Body of pancreas (tissue), 4 donors: ENCODE data around the gene DLEC1. TPM values are rescaled to one million over a fixed set of nuclear protein-coding genes. Genes with fewer than 3 reads are reported as not detected.

ENCODE experiments used
- ATAC-seq: fragments of 150-250 bp; one replicate; pipeline ENCODE4 v1.9.1; 2016
- DNase-seq, 4 donors: peaks; one replicate each; pipeline ENCODE4 v3.0.0-alpha.2; 2019
- H3K27ac ChIP-seq, 4 donors: fragments of 200-600 bp; sonication (generic); 1 replicate in 3 of 4; 2 replicates in 1 of 4; pipeline versions ENCODE4 v1.5.1 to v1.6.1; 2016 to 2019; ENCODE audit warnings: mild to moderate bottlenecking in 1 of 4, mixed read lengths in 1 of 4, moderate library complexity in 1 of 4
- H3K27me3 ChIP-seq, 2 donors: fragments of 200-600 bp; sonication (generic); one replicate each; pipeline ENCODE4 v1.6.0; 2016; ENCODE audit warnings: mild to moderate bottlenecking in 1 of 2
- H3K36me3 ChIP-seq, 2 donors: fragments of 200-600 bp; sonication (generic); replicated peaks in 1 of 2; 2 replicates each; pipeline ENCODE4 v1.5.1; 2016; ENCODE audit warnings: low read depth in 2 of 2; ENCODE audit not compliant: insufficient read depth in 1 of 2
- H3K4me1 ChIP-seq: fragments of 200-600 bp; sonication (generic); one replicate; pipeline ENCODE4 v1.6.0; 2016
- H3K4me3 ChIP-seq, 2 donors: fragments of 200-600 bp; sonication (generic); 1 replicate in 1 of 2; 2 replicates in 1 of 2; pipeline ENCODE4 v1.5.1; 2016 to 2019
- H3K9me3 ChIP-seq, 3 donors: fragments of 200-600 bp; sonication (generic); 1 replicate in 2 of 3; 2 replicates in 1 of 3; pipeline ENCODE4 v1.5.1; 2016
- CTCF ChIP-seq, 7 experiments: fragments of 450-650 bp in 4 of 7; fragments of 200-600 bp in 3 of 7; sonication (generic) in 3 of 7; IDR thresholded peaks; one replicate each; pipeline ENCODE4 v1.5.1; 2016 to 2019; ENCODE audit warnings: antibody characterized with exemption in 7 of 7
- POLR2A ChIP-seq, 3 donors: fragments of 450-650 bp; IDR thresholded peaks; one replicate each; pipeline ENCODE4 v1.6.1; 2016; ENCODE audit warnings: antibody characterized with exemption in 3 of 3, mild to moderate bottlenecking in 2 of 3
- WGBS, 2 donors: methylation state at CpG; one replicate each; pipeline ENCODE4 v1.1.5; 2017; 5-methylcytosine and 5-hydroxymethylcytosine counted together
- intact Hi-C: fragments of 100-400 bp; cut with DNase I; formaldehyde crosslinking; loops from one replicate; pipeline ENCODE4 v1.15.1; 2023
- total RNA-seq, 2 donors: library from RNA; depleted of rRNA; stranded (reverse); fragments of >200 nt; gene quantifications; one replicate each; pipeline ENCODE4 v1.1.0, GENCODE V29; 2016

Gene DLEC1
- total RNA-seq, 2 donors from 2014 or later, result 0.78 to 1.3 TPM

- DNase-seq (peak in 1 of 4 donors; percentile 22), ATAC-seq (peak; percentile 38)
- intact Hi-C loops, result no loop called here
- Histone ChIP-seq H3K9me3 (no peaks in the 10 kb centered on the region), H3K27me3 (no peaks in the 10 kb centered on the region), H3K27ac (peak overlapping the region; percentile 87 to 97 (median 92)), H3K4me1 (peaks cover 57% of the 10 kb centered on the region), H3K36me3 (no peaks in the 10 kb centered on the region), H3K4me3 (peak overlapping the region; percentile 3 to 16)
- peak in 1 of 7 experiments; percentile 2 for TF ChIP-seq CTCF (IDR thresholded peaks at IDR 0.05)
- TF ChIP-seq POLR2A (IDR thresholded peaks at IDR 0.05), result no peak
- WGBS, 2 donors, result 11 to 12% methylated on average over 20 to 22 of the region's 22 CpGs
Measured at GRCh38 chr3:38137615-38138348, 98.8 kb downstream of the DLEC1 start.

- WGBS, 2 donors, result 2 to 14% methylated on average over 17 to 65 of the region's 65 CpGs
- H3K4me1 ChIP-seq, result peaks cover 49% of the 10 kb centered on the region
Measured at GRCh38 chr3:38138349-38139190, 99.6 kb downstream of the DLEC1 start, which contains the start of gene MYD88. Gene MYD88, plus strand, starts transcription at chr3:38138661. Its CDS starts 40 bp downstream, at chr3:38138701.

GRCh38 chr3:38139191-38139590 lies 100.2 kb downstream of the DLEC1 start:
- 5 to 9% methylated on average over 8 of the region's 8 CpGs for WGBS, 2 donors
- DNase-seq, result peak in 1 of 4 donors; percentile 9
- Histone ChIP-seq H3K4me1 (peaks cover 43% of the 10 kb centered on the region), H3K36me3 (no peaks in the 10 kb centered on the region), H3K4me3 (peak overlapping the region; percentile 46 to 75), H3K9me3 (no peaks in the 10 kb centered on the region), H3K27ac (peak overlapping the region in 3 of 4 donors; percentile 87 to 97 (median 92)), H3K27me3 (no peaks in the 10 kb centered on the region)
- TF ChIP-seq CTCF (IDR thresholded peaks at IDR 0.05) (no peak), POLR2A (IDR thresholded peaks at IDR 0.05) (no peak)
- intact Hi-C loops, result no loop called here
- no peak for ATAC-seq

More at GRCh38 chr3:38138349-38139190, 99.6 kb downstream of the DLEC1 start, which contains the start of gene MYD88:
- TF ChIP-seq CTCF (IDR thresholded peaks at IDR 0.05), result peak in 1 of 7 experiments; percentile 7
- peak; percentile 50 to 80 (median 77) for TF ChIP-seq POLR2A (IDR thresholded peaks at IDR 0.05)
- Histone ChIP-seq H3K9me3 (no peaks in the 10 kb centered on the region), H3K36me3 (no peaks in the 10 kb centered on the region), H3K27me3 (no peaks in the 10 kb centered on the region), H3K27ac (peak within 1 kb of the TSS; percentile 87 to 97 (median 92)), H3K4me3 (peak within 1 kb of the TSS; percentile 46 to 75)
- ATAC-seq, result peak; percentile 19
- DNase-seq, result peak; percentile 75 to 82 (median 78)
- intact Hi-C loops, result no loop called here

GRCh38 chr3:38139652-38140051 lies 100.6 kb downstream of the DLEC1 start:
- ATAC-seq (no peak), DNase-seq (no peak)
- TF ChIP-seq POLR2A (IDR thresholded peaks at IDR 0.05) (no peak), CTCF (IDR thresholded peaks at IDR 0.05) (no peak)
- Histone ChIP-seq H3K27me3 (no peaks in the 10 kb centered on the region), H3K9me3 (no peaks in the 10 kb centered on the region), H3K36me3 (no peaks in the 10 kb centered on the region), H3K4me3 (no peak overlapping the region), H3K27ac (peak overlapping the region in 1 of 4 donors; percentile 87), H3K4me1 (peaks cover 38% of the 10 kb centered on the region)
- 86 to 100% methylated on average over 5 to 7 of the region's 7 CpGs for WGBS, 2 donors
- intact Hi-C loops, result no loop called here
